Retinal pigment epithelial cell (primary cell): ENCODE measurements around the gene CIDEA.

Source experiments
- DNase-seq: peaks from one replicate; pipeline ENCODE4 v3.0.0-alpha.2; 2010; ENCODE audit warnings: low read depth
- H3K4me3 ChIP-seq: 2 replicates; pipeline ENCODE4 v1.5.1; 2011; ENCODE audit warnings: mild to moderate bottlenecking, low read length, control low read depth, moderate library complexity
- TF ChIP-seq, protein P1 (sequence below): conservative IDR thresholded peaks from 2 replicates; pipeline ENCODE4 v1.5.1; 2011; ENCODE audit warnings: low read depth, low read length, control low read depth, inconsistent platforms

CIDEA gene

DNA sequence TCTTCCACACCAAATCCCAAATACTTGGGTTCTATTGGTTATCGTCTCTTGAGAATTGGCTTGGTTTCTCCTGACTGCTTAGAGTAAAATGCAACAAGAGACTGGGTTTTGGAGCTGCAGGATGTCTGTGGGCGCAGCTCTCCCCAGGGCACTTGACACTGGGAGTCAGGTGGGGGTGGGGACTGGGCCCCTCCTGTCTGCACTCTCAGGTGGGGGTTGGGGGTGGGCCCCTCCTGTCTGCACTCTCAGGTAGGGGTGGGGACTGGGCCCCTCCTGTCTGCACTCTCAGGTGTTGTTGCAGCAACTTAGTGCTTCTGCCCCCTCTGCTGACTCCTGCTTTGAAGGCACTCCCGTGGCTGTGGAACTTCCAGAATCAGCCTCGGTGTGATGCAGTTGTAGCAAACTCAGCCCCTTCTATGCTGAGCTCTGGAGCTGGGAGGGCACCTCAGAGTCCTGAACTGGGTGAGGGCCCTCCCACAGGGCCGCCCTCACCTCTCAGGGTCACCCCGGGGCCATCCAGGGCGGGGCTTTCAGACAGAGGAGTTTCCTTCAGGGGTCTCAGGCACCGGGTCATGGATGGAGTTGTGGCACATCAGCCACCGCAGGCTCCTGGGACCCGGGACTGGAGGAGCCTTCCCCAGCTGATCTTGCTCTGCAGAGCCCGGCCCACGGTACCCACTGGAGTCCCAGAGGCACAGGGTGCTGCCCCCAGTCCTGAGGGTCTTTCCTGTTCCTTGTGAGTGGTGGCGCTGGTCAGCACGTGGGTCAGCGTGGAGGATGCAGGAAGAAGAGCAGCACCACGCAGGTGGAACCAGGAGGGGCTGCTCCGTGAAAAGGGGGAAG lies 22.9 kb upstream of the CIDEA start:
- no peak for DNase-seq
- H3K4me3 ChIP-seq: no peak overlapping the region

DNA sequence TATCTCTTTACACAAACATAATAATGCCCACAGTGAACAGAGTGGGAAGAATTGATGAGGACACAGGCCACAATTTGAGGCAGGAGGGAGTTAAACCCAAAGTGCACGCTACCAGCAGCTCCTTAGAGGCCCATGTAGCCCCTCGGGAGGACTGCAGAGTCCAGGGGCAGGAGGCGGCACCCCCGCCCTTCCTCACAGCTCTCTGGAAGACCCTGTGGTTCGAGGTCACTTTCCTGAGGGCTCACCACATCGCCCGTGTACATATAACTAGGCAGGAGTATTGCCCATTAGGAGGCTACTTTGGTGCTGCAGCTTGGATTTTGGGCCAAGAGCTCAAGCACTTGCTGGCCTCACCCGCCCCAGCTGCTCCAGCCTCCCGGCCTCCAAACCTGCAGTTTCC lies 22.2 kb upstream of the CIDEA start:
- no peak overlapping the region for H3K4me3 ChIP-seq
- no peak for DNase-seq
- TF ChIP-seq, protein P1, sequence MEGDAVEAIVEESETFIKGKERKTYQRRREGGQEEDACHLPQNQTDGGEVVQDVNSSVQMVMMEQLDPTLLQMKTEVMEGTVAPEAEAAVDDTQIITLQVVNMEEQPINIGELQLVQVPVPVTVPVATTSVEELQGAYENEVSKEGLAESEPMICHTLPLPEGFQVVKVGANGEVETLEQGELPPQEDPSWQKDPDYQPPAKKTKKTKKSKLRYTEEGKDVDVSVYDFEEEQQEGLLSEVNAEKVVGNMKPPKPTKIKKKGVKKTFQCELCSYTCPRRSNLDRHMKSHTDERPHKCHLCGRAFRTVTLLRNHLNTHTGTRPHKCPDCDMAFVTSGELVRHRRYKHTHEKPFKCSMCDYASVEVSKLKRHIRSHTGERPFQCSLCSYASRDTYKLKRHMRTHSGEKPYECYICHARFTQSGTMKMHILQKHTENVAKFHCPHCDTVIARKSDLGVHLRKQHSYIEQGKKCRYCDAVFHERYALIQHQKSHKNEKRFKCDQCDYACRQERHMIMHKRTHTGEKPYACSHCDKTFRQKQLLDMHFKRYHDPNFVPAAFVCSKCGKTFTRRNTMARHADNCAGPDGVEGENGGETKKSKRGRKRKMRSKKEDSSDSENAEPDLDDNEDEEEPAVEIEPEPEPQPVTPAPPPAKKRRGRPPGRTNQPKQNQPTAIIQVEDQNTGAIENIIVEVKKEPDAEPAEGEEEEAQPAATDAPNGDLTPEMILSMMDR: no peak

More for the DNA sequence above, 22.9 kb upstream of the CIDEA start:
- TF ChIP-seq, protein P1: no peak

DNA sequence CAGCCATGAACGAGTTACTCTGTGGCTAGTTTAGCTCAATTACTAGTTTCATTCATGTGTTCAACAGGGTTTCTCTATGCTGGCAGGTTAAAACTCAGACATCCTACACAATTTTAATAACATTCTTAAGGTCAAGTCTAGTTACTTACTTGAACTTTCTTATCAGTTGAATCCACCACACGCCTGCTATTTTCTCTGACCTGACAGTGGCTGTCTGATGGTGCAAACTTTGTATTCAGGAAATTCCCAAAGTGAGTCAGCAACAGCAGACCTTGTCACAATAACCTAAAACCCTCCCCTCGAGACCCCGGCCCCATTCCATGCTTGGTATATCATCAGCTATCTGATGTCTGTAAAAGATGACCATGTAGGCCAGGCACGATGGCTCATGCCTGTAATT lies 20.8 kb upstream of the CIDEA start:
- no peak for DNase-seq
- H3K4me3 ChIP-seq: no peak overlapping the region
- TF ChIP-seq, protein P1: no peak

DNA sequence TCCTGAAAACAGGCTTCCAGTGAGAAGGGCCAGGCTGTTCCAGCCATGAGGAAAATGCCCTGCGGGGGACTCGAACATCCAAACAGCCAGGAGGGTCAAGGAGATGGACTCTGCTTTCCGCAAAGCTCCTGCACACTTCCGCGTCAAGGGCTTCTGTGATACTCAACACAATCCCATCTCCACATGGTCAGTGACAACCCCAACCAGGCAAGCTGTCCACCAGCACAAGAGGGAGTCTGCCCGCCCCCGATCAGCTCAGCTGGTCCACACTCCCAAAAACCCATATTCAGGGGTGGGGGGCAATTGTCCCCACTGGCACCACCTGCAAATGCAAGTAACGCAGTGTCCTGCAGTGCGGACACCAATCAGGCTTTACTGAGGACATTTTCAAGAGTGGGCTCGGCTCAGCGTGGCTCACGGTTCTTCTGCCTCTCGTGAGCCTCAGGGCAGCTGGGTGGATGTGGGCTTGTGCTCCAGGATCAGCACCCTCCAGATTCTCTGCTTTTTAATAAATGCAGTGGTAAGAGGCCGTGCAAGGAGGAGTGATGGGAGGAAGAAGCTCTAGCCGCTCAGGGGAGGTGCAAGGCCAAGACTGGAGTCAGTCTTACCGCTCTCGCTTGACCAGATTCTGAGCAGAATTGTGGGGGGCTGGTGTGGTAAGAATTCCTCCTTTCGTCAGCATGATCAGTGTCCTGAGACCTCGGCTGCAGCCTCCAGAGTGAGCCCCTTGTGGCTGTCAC lies 19.5 kb upstream of the CIDEA start:
- no peak for DNase-seq
- H3K4me3 ChIP-seq: no peak overlapping the region
- TF ChIP-seq, protein P1: no peak

DNA sequence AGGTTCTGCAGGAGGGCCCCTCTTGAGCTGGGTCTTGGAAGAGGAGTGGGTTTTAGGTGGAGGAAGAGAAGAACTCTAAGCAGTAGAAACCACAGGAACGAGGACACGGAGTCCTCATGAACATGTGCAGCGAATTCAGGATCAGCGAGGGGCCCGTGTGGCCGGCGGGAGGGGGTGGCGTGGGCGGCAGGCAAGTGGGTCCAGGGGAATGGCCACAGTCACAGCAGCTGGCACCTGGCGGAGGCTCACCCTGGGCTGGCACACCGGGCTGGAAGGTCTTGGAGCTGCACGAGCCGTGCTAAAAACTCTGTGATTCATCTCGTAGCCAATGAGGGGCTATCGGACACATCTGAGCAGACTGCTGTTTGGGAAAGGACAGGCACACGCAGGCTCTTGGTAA lies 18.0 kb upstream of the CIDEA start:
- no peak overlapping the region for H3K4me3 ChIP-seq
- TF ChIP-seq, protein P1: no peak
- DNase-seq: no peak

DNA sequence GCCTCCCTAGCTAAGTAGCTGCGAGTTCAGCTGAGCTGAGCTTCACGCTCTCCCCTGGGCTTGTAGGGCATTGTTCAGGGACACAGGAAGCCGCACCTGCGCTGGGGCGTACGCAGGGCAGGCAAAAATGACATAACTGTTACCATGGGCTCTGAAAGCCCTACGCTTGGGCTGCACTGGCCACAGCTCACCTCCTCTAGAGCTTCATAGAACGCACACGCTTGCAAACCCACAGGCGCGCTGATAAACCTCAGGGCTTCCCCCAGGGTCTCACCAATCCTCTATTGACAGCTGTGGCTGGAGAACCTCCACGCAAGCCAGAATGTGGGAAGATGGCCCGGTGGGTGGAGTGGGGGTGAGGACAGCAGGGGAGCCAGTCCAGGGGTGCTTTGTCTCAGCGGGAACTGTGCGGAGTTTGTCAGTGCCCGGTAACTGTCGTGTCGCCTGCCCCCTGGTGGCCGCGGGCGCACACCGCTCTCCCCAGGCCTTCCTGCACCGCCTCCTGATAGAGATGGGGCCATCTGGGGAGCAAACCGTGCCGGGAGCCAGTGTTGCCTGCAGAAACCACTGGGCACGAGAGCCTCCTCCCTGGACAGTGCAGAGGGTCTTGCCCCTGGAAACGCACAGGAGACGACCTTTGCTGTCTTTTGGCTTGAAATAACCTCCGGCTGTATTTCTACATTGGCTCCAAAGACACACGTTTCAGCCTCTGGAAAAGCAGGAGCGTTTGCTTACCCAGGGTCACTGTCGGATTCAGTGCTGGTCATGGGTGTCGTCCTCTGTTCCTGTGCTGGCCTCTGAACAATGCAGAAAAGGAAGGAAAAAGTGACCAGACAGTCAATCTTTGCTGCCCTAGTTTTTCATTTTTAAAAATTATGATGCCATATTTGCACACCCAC lies 17.0 kb upstream of the CIDEA start:
- no peak for DNase-seq
- no peak overlapping the region for H3K4me3 ChIP-seq
- TF ChIP-seq, protein P1: peak; percentile 93
